ENCODE results near the gene PFKFB4. TPM values are rescaled to one million over a fixed set of nuclear protein-coding genes. Genes with fewer than 3 reads are reported as not detected.

The PFKFB4 gene
- total and polyA plus RNA-seq, 10 of the 15 experiments (the other 5 are each of a cell fraction or from before 2014, with no cell fraction given) = 0.37 to 89.1 (median 5.2) TPM

- H3K27me3 ChIP-seq (replicated peaks in 1 of 2; ENCODE audit: control insufficient read depth in 2 of 2, insufficient read depth in 2 of 2, low read length in 1 of 2) = no peaks in the 10 kb centered on the region
- no peaks in the 10 kb centered on the region for H3K4me1 ChIP-seq (ENCODE audit: control insufficient read depth, insufficient read depth, low read length)
- CTCF ChIA-PET = no interaction called here
- POLR2A ChIA-PET = no interaction called here
- DNase-seq (ENCODE audit: low read depth, low spot score) (no peak), FAIRE-seq (no peak), ATAC-seq (no peak)
- RAD21 ChIA-PET (ENCODE audit: unreplicated experiment) = no interaction called here
- H3K9ac ChIP-seq (ENCODE audit: control insufficient read depth, insufficient read depth, low read length) = no peak overlapping the region
- intact Hi-C loops (cut with micrococcal nuclease; ENCODE audit: unreplicated experiment) = no loop called here
- no peaks in the 10 kb centered on the region for H3K9me3 ChIP-seq (replicated peaks; ENCODE audit: control insufficient read depth, insufficient read depth, low read length)
- TF ChIP-seq, protein P1, sequence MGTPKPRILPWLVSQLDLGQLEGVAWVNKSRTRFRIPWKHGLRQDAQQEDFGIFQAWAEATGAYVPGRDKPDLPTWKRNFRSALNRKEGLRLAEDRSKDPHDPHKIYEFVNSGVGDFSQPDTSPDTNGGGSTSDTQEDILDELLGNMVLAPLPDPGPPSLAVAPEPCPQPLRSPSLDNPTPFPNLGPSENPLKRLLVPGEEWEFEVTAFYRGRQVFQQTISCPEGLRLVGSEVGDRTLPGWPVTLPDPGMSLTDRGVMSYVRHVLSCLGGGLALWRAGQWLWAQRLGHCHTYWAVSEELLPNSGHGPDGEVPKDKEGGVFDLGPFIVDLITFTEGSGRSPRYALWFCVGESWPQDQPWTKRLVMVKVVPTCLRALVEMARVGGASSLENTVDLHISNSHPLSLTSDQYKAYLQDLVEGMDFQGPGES (IDR thresholded peaks at IDR 0.05) = no peak
- no peak for TF ChIP-seq MYB (IDR thresholded peaks at IDR 0.05; ENCODE audit: borderline replicate concordance, low read depth, low read length)
- no peak for TF ChIP-seq NFXL1 (IDR thresholded peaks at IDR 0.05; ENCODE audit: borderline replicate concordance)
- no peak for TF ChIP-seq BMI1 (IDR thresholded peaks at IDR 0.05; ENCODE audit: borderline replicate concordance)
- 58% methylated on average over 15 of the region's 15 CpGs for WGBS (ENCODE audit: insufficient coverage, insufficient replicate concordance, low lambda C conversion rate, missing lambda C conversion rate)
- no peak overlapping the region for H2AFZ ChIP-seq (ENCODE audit: control insufficient read depth, low read depth, low read length)
- no peak overlapping the region for H3K4me2 ChIP-seq (ENCODE audit: control insufficient read depth, insufficient read depth)
- H3K4me3 ChIP-seq = no peak overlapping the region
- no peaks in the 10 kb centered on the region for H3K36me3 ChIP-seq (ENCODE audit: control insufficient read depth in 2 of 2, insufficient read depth in 2 of 2, low read length in 1 of 2)
- no peaks in the 10 kb centered on the region for H4K20me1 ChIP-seq (ENCODE audit: control insufficient read depth, insufficient read depth)
- no peak overlapping the region for H3K27ac ChIP-seq (ENCODE audit: control insufficient read depth, insufficient read depth)
- H3K79me2 ChIP-seq (ENCODE audit: control insufficient read depth, insufficient read depth, low read length) = no peaks in the 10 kb centered on the region
- BruUV-seq (replicated peaks) = no TSS peak
- in situ Hi-C loops (cut with MboI) = no loop called here
- SMC1A ChIA-PET (ENCODE audit: uncharacterized antibody, unreplicated experiment) = no interaction called here
Measured at GRCh38 chr3:48588230-48588629, 31.6 kb upstream of the PFKFB4 start.

GRCh38 chr3:48587686-48588085, 31.1 kb upstream of the PFKFB4 start:
- in situ Hi-C loops (cut with MboI) (no loop called here), intact Hi-C loops (cut with micrococcal nuclease; ENCODE audit: unreplicated experiment) (no loop called here)
- CTCF ChIA-PET = interaction anchor here (1.1 kb wide), 1 partner anchor 29 kb away, joined by 3 read pairs; no protein-coding TSS in a partner anchor
- no peak for ATAC-seq
- RAD21 ChIA-PET (ENCODE audit: unreplicated experiment) = no interaction called here
- no peak for DNase-seq (ENCODE audit: low read depth, low spot score)
- Histone ChIP-seq H3K9me3 (replicated peaks; ENCODE audit: control insufficient read depth, insufficient read depth, low read length) (no peaks in the 10 kb centered on the region), H3K4me3 (no peak overlapping the region), H3K4me2 (ENCODE audit: control insufficient read depth, insufficient read depth) (no peak overlapping the region), H3K27me3 (replicated peaks in 1 of 2; ENCODE audit: control insufficient read depth in 2 of 2, insufficient read depth in 2 of 2, low read length in 1 of 2) (no peaks in the 10 kb centered on the region), H2AFZ (ENCODE audit: control insufficient read depth, low read depth, low read length) (no peak overlapping the region), H3K9ac (ENCODE audit: control insufficient read depth, insufficient read depth, low read length) (no peak overlapping the region), H3K36me3 (ENCODE audit: control insufficient read depth in 2 of 2, insufficient read depth in 2 of 2, low read length in 1 of 2) (no peaks in the 10 kb centered on the region), H3K4me1 (ENCODE audit: control insufficient read depth, insufficient read depth, low read length) (no peaks in the 10 kb centered on the region), H3K27ac (ENCODE audit: control insufficient read depth, insufficient read depth) (no peak overlapping the region), H3K79me2 (ENCODE audit: control insufficient read depth, insufficient read depth, low read length) (no peaks in the 10 kb centered on the region), H4K20me1 (ENCODE audit: control insufficient read depth, insufficient read depth) (no peaks in the 10 kb centered on the region)
- SMC1A ChIA-PET (ENCODE audit: uncharacterized antibody, unreplicated experiment) = no interaction called here
- POLR2A ChIA-PET = no interaction called here
- WGBS (ENCODE audit: insufficient coverage, insufficient replicate concordance, low lambda C conversion rate, missing lambda C conversion rate) = 50% methylated on average over 10 of the region's 11 CpGs
- no TSS peak for BruUV-seq (replicated peaks)
- FAIRE-seq = no peak
- TF ChIP-seq ZSCAN29 (IDR thresholded peaks at IDR 0.05) (no peak), MXI1 (IDR thresholded peaks at IDR 0.05; ENCODE audit: low read depth, low read length) (no peak), MEF2B (IDR thresholded peaks at IDR 0.05; ENCODE audit: partially characterized antibody, poor library complexity, severe bottlenecking) (no peak), EED (IDR thresholded peaks at IDR 0.05; ENCODE audit: low read depth) (no peak), IRF4 (IDR thresholded peaks at IDR 0.05; ENCODE audit: low read depth, low read length) (no peak), MTA3 (IDR thresholded peaks at IDR 0.05; ENCODE audit: borderline replicate concordance, low read length) (no peak), ZNF622 (IDR thresholded peaks at IDR 0.05) (no peak), EP300 (IDR thresholded peaks at IDR 0.05; ENCODE audit: borderline replicate concordance in 1 of 2, control insufficient read depth in 1 of 2, low read depth in 2 of 2, low read length in 2 of 2) (no peak), NRF1 (conservative IDR thresholded peaks at IDR 0.05; ENCODE audit: low read depth, low read length) (no peak), DPF2 (IDR thresholded peaks at IDR 0.05) (no peak), FOS (IDR thresholded peaks at IDR 0.05; ENCODE audit: borderline replicate concordance, extremely low read depth, insufficient read length) (no peak), JUND (IDR thresholded peaks at IDR 0.05; ENCODE audit: low read depth, low read length) (no peak), CBX3 (IDR thresholded peaks at IDR 0.05; ENCODE audit: borderline replicate concordance, low read depth) (no peak)
- TF ChIP-seq, protein P2, sequence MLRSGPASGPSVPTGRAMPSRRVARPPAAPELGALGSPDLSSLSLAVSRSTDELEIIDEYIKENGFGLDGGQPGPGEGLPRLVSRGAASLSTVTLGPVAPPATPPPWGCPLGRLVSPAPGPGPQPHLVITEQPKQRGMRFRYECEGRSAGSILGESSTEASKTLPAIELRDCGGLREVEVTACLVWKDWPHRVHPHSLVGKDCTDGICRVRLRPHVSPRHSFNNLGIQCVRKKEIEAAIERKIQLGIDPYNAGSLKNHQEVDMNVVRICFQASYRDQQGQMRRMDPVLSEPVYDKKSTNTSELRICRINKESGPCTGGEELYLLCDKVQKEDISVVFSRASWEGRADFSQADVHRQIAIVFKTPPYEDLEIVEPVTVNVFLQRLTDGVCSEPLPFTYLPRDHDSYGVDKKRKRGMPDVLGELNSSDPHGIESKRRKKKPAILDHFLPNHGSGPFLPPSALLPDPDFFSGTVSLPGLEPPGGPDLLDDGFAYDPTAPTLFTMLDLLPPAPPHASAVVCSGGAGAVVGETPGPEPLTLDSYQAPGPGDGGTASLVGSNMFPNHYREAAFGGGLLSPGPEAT (IDR thresholded peaks at IDR 0.05; ENCODE audit: low read depth) = no peak
